HepG2 (cell line): ENCODE data around the gene SLC8A2. TPM values are rescaled to one million over a fixed set of nuclear protein-coding genes. Genes with fewer than 3 reads are reported as not detected.

Experiments used
- ATAC-seq: fragments of 200-7000 bp; cut with Tn5 transposase; 3 replicates; pipeline ENCODE4 v1.9.1; 2020; ENCODE audit warnings: mild to moderate bottlenecking, moderate library complexity
- BruUV-seq: library from RNA; stranded (reverse); fragments of 400-500 nt; replicated peaks from 2 replicates; lab custom pipeline; 2021; lab: Mats Ljungman, UMichigan
- CTCF ChIA-PET: fragments of 300-600 bp; formaldehyde crosslinking; extraction: SDS; loops from one replicate; lab custom pipeline; 2021; ENCODE audit warnings: low total read pairs, inconsistent platforms, low intra/inter-chr PET ratio; lab: Yijun Ruan, JAX
- POLR2A ChIA-PET: fragments of 350-600 bp; sonication (Branson Sonifier 250); formaldehyde crosslinking; loops from one replicate; lab custom pipeline; 2020; ENCODE audit warnings: antibody characterized with exemption, inconsistent platforms; lab: Yijun Ruan, JAX
- DNase-seq: peaks from one replicate; pipeline ENCODE4 v3.0.0-alpha.2; 2015; ENCODE audit warnings: low spot score
- FAIRE-seq: peaks from 3 replicates; lab custom pipeline; 2011; peaks lifted over from hg19 to GRCh38; lab: Jason Lieb, UNC
- H2AFZ ChIP-seq: one replicate; pipeline ENCODE4 v1.6.1; 2011; ENCODE audit warnings: low read length, inconsistent platforms
- H3K27ac ChIP-seq: fragments of 300-600 bp; 3 replicates; pipeline ENCODE4 v1.8.0; 2011; ENCODE audit warnings: mixed run types, mild to moderate bottlenecking, mixed read lengths, low read length, inconsistent platforms; ENCODE audit not compliant: insufficient read depth; ENCODE audit errors: extremely low read length
- H3K27me3 ChIP-seq, 2 experiments: fragments of 200-600 bp in 1 of 2; 2 replicates in 1 of 2; 3 replicates in 1 of 2; pipeline versions ENCODE4 v1.6.0 to v1.8.0; 2011; ENCODE audit warnings: low read length in 2 of 2, mild to moderate bottlenecking in 2 of 2, moderate library complexity in 2 of 2, inconsistent platforms in 1 of 2; ENCODE audit not compliant: insufficient read depth in 2 of 2, control insufficient read depth in 1 of 2
- H3K36me3 ChIP-seq, 2 experiments: fragments of 200-600 bp in 1 of 2; replicated peaks in 1 of 2; 2 replicates in 1 of 2; 3 replicates in 1 of 2; pipeline versions ENCODE4 v1.5.1 to v1.8.0; 2011; ENCODE audit warnings: low read length in 2 of 2, inconsistent platforms in 1 of 2; ENCODE audit not compliant: insufficient read depth in 2 of 2, control insufficient read depth in 1 of 2
- H3K4me1 ChIP-seq: 2 replicates; pipeline ENCODE4 v1.5.1; 2012; ENCODE audit warnings: low read length, inconsistent platforms; ENCODE audit not compliant: insufficient read depth
- H3K4me2 ChIP-seq: 2 replicates; pipeline ENCODE4 v1.6.0; 2011; ENCODE audit warnings: low read depth, low read length, inconsistent platforms
- H3K4me3 ChIP-seq, 3 experiments: fragments of 200-600 bp in 1 of 3; sonication (generic), shearing (Covaris generic) in 1 of 3; replicated peaks in 1 of 3; 2 replicates each; pipeline ENCODE4 v1.5.1; 2011 to 2016; ENCODE audit warnings: low read length in 3 of 3, inconsistent platforms in 2 of 3, low read depth in 2 of 3, mild to moderate bottlenecking in 2 of 3, control low read depth in 1 of 3, mixed read lengths in 1 of 3; ENCODE audit not compliant: insufficient read depth in 1 of 3
- H3K79me2 ChIP-seq: one replicate; pipeline ENCODE4 v1.6.1; 2011; ENCODE audit warnings: low read length, inconsistent platforms; ENCODE audit not compliant: insufficient read depth
- H3K9ac ChIP-seq: 2 replicates; pipeline ENCODE4 v1.6.0; 2011; ENCODE audit warnings: mild to moderate bottlenecking, low read depth, low read length, inconsistent platforms; ENCODE audit not compliant: insufficient read depth
- H3K9me3 ChIP-seq: 2 replicates; pipeline ENCODE4 v1.5.1; 2012; ENCODE audit warnings: mild to moderate bottlenecking, low read length
- H4K20me1 ChIP-seq: 2 replicates; pipeline ENCODE4 v1.6.0; 2011; ENCODE audit warnings: inconsistent platforms, mild to moderate bottlenecking, low read length, moderate library complexity; ENCODE audit not compliant: insufficient read depth
- ZNF768 ChIP-seq: sonication (generic); formaldehyde crosslinking; IDR thresholded peaks from 2 replicates; pipeline ENCODE4 v1.4.0; 2020; ENCODE audit warnings: missing genetic modification reagents
- WGBS: methylation state at CpG from one replicate; pipeline ENCODE4 v1.1.6; 2017; ENCODE audit warnings: low lambda C conversion rate; 5-methylcytosine and 5-hydroxymethylcytosine counted together
- in situ Hi-C: cut with HindIII; loops from 2 replicates; pipeline ENCODE4 v1.10.0; 2017; ENCODE audit warnings: low pct_unique_long_range_greater_than_20kb; ENCODE audit not compliant: extremely low pct_ligation_motif_present
- intact Hi-C: fragments of 100-400 bp; cut with micrococcal nuclease; formaldehyde crosslinking; loops from one replicate; pipeline ENCODE4 v1.10.0; 2022; ENCODE audit not compliant: unreplicated experiment
- polyA plus RNA-seq, 8 experiments: library from polyadenylated mRNA; depleted of rRNA in 3 of 8; stranded (reverse) in 7 of 8; unstranded in 1 of 8; fragments of >200 nt; fragmentation: Illumina TruSeq in 4 of 8; extraction: Trizol in 4 of 8; gene quantifications; 2 replicates each; pipeline versions ENCODE4 v1.2.1 to v1.2.3, GENCODE V29; 2011 to 2016; ENCODE audit warnings: low read depth in 4 of 8, missing spikeins in 1 of 8, mixed read lengths in 1 of 8; ENCODE audit not compliant: insufficient read depth in 1 of 8
- total RNA-seq, 5 experiments: library from RNA; depleted of rRNA; stranded (reverse); fragments of >200 nt; fragmentation: Illumina TruSeq; extraction: Trizol; gene quantifications; 2 replicates each; pipeline ENCODE4 v1.2.3, GENCODE V29; 2016; ENCODE audit warnings: low read depth in 1 of 5
- TF ChIP-seq, protein P1 (sequence below): sonication (generic); formaldehyde crosslinking; IDR thresholded peaks from 2 replicates; pipeline ENCODE4 v1.4.0; 2020; ENCODE audit warnings: missing genetic modification reagents
- TF ChIP-seq, protein P2 (sequence below): sonication (generic); formaldehyde crosslinking; conservative IDR thresholded peaks from 2 replicates; pipeline ENCODE4 v1.8.0; 2022; ENCODE audit warnings: low read depth, missing genetic modification reagents
- TF ChIP-seq, protein P3 (sequence below): sonication (generic); formaldehyde crosslinking; IDR thresholded peaks from 2 replicates; pipeline ENCODE4 v1.4.0; 2020; ENCODE audit warnings: missing genetic modification reagents

The SLC8A2 gene
- total and polyA plus RNA-seq, 2 of the 13 experiments (the other 11 are each of a cell fraction or from before 2014, with no cell fraction given): 0.02 TPM; not detected in 1

GRCh38 chr19:47411101-47411500 lies 60.6 kb downstream of the SLC8A2 start (continued):
- TF ChIP-seq, protein P1, sequence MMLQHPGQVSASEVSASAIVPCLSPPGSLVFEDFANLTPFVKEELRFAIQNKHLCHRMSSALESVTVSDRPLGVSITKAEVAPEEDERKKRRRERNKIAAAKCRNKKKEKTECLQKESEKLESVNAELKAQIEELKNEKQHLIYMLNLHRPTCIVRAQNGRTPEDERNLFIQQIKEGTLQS (CRISPR knock-in tag): no peak
- TF ChIP-seq, all 625 proteins: peak for 0

DNA sequence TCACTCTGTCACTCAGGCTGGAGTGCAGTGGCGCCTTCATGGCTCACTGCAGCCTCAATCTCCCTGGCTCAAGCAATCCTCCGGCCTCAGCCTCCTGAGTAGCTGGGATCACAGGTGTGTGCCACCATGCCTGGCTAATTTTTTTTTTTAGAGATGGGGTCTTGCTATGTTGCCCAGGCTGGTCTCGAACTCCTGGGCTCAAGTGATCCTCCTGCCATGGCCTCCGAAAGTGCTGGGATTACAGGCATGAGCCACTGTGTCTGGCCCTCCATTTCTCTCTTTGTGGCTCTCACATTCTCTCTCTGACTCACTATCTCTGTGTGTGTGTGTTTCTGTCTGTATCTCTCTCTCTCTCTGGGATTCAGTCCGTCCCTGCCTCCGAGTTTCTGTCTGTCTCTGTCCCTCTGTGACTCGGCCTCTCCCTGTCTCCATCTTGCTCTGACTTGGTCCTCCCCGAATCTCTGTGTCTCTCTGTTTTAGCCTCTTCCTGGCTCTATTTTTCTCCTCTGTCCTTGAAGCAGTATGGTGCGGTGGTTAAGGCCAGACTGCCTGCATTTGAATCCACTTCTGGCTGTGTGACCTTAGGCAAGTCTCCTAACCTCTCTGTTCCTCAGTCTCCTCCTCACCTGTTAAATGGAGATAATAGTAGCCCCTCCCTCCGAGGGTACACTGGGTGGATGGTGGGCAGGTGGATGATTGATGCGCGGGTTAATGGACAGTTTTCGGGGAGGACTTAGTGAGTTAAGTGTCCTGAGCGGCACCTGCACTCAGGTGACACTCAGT lies 63.3 kb downstream of the SLC8A2 start:
- FAIRE-seq (no peak), DNase-seq (no peak), ATAC-seq (no peak)
- no peaks in the 10 kb centered on the region for H3K36me3 ChIP-seq
- H3K79me2 ChIP-seq: no peaks in the 10 kb centered on the region
- ChIA-PET CTCF (no interaction called here), POLR2A (no interaction called here)
- no TSS peak for BruUV-seq
- intact Hi-C loops (no loop called here), in situ Hi-C loops (no loop called here)
- no peak overlapping the region for H3K9ac ChIP-seq
- no peaks in the 10 kb centered on the region for H3K9me3 ChIP-seq
- H4K20me1 ChIP-seq: 0 out of 2 replicates have a peak, but pooled peaks cover 6% of the 10 kb centered on the region
- no peaks in the 10 kb centered on the region for H3K4me1 ChIP-seq
- peaks cover 0 to 30% of the 10 kb centered on the region in 2 experiments; a peak in 4 of 5 replicates for H3K27me3 ChIP-seq
- H3K4me2 ChIP-seq: no peak overlapping the region
- H2AFZ ChIP-seq: no peak overlapping the region
- no peak overlapping the region for H3K27ac ChIP-seq
- TF ChIP-seq, protein P2, sequence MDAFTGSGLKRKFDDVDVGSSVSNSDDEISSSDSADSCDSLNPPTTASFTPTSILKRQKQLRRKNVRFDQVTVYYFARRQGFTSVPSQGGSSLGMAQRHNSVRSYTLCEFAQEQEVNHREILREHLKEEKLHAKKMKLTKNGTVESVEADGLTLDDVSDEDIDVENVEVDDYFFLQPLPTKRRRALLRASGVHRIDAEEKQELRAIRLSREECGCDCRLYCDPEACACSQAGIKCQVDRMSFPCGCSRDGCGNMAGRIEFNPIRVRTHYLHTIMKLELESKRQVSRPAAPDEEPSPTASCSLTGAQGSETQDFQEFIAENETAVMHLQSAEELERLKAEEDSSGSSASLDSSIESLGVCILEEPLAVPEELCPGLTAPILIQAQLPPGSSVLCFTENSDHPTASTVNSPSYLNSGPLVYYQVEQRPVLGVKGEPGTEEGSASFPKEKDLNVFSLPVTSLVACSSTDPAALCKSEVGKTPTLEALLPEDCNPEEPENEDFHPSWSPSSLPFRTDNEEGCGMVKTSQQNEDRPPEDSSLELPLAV: no peak
- TF ChIP-seq, protein P3, sequence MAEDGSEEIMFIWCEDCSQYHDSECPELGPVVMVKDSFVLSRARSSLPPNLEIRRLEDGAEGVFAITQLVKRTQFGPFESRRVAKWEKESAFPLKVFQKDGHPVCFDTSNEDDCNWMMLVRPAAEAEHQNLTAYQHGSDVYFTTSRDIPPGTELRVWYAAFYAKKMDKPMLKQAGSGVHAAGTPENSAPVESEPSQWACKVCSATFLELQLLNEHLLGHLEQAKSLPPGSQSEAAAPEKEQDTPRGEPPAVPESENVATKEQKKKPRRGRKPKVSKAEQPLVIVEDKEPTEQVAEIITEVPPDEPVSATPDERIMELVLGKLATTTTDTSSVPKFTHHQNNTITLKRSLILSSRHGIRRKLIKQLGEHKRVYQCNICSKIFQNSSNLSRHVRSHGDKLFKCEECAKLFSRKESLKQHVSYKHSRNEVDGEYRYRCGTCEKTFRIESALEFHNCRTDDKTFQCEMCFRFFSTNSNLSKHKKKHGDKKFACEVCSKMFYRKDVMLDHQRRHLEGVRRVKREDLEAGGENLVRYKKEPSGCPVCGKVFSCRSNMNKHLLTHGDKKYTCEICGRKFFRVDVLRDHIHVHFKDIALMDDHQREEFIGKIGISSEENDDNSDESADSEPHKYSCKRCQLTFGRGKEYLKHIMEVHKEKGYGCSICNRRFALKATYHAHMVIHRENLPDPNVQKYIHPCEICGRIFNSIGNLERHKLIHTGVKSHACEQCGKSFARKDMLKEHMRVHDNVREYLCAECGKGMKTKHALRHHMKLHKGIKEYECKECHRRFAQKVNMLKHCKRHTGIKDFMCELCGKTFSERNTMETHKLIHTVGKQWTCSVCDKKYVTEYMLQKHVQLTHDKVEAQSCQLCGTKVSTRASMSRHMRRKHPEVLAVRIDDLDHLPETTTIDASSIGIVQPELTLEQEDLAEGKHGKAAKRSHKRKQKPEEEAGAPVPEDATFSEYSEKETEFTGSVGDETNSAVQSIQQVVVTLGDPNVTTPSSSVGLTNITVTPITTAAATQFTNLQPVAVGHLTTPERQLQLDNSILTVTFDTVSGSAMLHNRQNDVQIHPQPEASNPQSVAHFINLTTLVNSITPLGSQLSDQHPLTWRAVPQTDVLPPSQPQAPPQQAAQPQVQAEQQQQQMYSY (CRISPR knock-in tag): no peak
- TF ChIP-seq ZNF768: peak; percentile 76
- no peak overlapping the region for H3K4me3 ChIP-seq
- WGBS: 33% methylated on average over 14 of the region's 14 CpGs
